GM23338 (cell line): ENCODE data around the gene MYO1C. TPM values are rescaled to one million over a fixed set of nuclear protein-coding genes. Genes with fewer than 3 reads are reported as not detected.
"Not testable (repeated sequence)": the region's sequence is repeated elsewhere in the genome, so short reads cannot be mapped to it uniquely, and the experiment has no call there.

ENCODE experiments used
- ATAC-seq: fragments of 200-7000 bp; cut with Tn5 transposase; 3 replicates; pipeline ENCODE4 v1.9.1; 2020
- DNase-seq: peaks from one replicate; pipeline ENCODE4 v3.0.0-alpha.2; 2015; ENCODE audit warnings: low spot score
- H2AFZ ChIP-seq: fragments of 200-600 bp; sonication (generic); 2 replicates; pipeline ENCODE4 v1.8.0; 2016; ENCODE audit warnings: antibody characterized with exemption, mild to moderate bottlenecking, moderate library complexity
- H3F3A ChIP-seq: fragments of 200-600 bp; sonication (generic); replicated peaks from 2 replicates; pipeline ENCODE4 v1.8.0; 2017; ENCODE audit warnings: antibody characterized with exemption, mixed run types, low read depth
- H3K27ac ChIP-seq: fragments of 200-600 bp; sonication (generic); 2 replicates; pipeline ENCODE4 v1.6.1; 2016; ENCODE audit warnings: low read depth
- H3K27me3 ChIP-seq: fragments of 200-600 bp; sonication (generic); 2 replicates; pipeline ENCODE4 v1.8.0; 2016; ENCODE audit warnings: mild to moderate bottlenecking, mixed run types, moderate library complexity; ENCODE audit not compliant: insufficient read depth
- H3K36me3 ChIP-seq: fragments of 200-600 bp; sonication (generic); 2 replicates; pipeline ENCODE4 v1.8.0; 2016; ENCODE audit warnings: mild to moderate bottlenecking; ENCODE audit not compliant: insufficient read depth
- H3K4me1 ChIP-seq: fragments of 200-600 bp; sonication (generic); 2 replicates; pipeline ENCODE4 v1.8.0; 2016; ENCODE audit warnings: mild to moderate bottlenecking, moderate library complexity; ENCODE audit not compliant: insufficient read depth
- H3K4me2 ChIP-seq: fragments of 200-600 bp; sonication (generic); 2 replicates; pipeline ENCODE4 v1.7.1; 2017; ENCODE audit warnings: mixed run types
- H3K4me3 ChIP-seq: fragments of 200-600 bp; sonication (generic); 2 replicates; pipeline ENCODE4 v1.6.1; 2016; ENCODE audit warnings: mixed run types
- H3K79me2 ChIP-seq: fragments of 200-600 bp; sonication (generic); replicated peaks from 2 replicates; pipeline ENCODE4 v1.8.0; 2017; ENCODE audit warnings: mild to moderate bottlenecking; ENCODE audit not compliant: insufficient read depth
- H3K9me2 ChIP-seq: fragments of 200-600 bp; sonication (generic); 2 replicates; pipeline ENCODE4 v1.8.0; 2017; ENCODE audit not compliant: insufficient read depth
- H4K20me1 ChIP-seq: fragments of 200-600 bp; sonication (generic); replicated peaks from 2 replicates; pipeline ENCODE4 v1.8.0; 2017; ENCODE audit warnings: mild to moderate bottlenecking; ENCODE audit not compliant: insufficient read depth
- H3K27ac Mint-ChIP-seq: 2 replicates; pipeline ENCODE4 v1.8.0; 2020; ENCODE audit warnings: inconsistent platforms, mild to moderate bottlenecking, moderate library complexity, mixed read lengths
- H3K27me3 Mint-ChIP-seq: 3 replicates; pipeline ENCODE4 v1.8.0; 2022; ENCODE audit warnings: low read depth, mild to moderate bottlenecking, moderate library complexity, mixed read lengths, inconsistent platforms; ENCODE audit not compliant: insufficient read depth, poor library complexity
- H3K36me3 Mint-ChIP-seq: 3 replicates; pipeline ENCODE4 v1.8.0; 2021; ENCODE audit warnings: low read depth, mild to moderate bottlenecking, inconsistent platforms, moderate library complexity, mixed read lengths
- H3K4me1 Mint-ChIP-seq: 3 replicates; pipeline ENCODE4 v1.8.0; 2020; ENCODE audit warnings: mild to moderate bottlenecking, inconsistent platforms, mixed read lengths
- H3K4me3 Mint-ChIP-seq: 3 replicates; pipeline ENCODE4 v1.8.0; 2021; ENCODE audit warnings: moderate library complexity, mild to moderate bottlenecking, inconsistent platforms, mixed read lengths
- H3K9me3 Mint-ChIP-seq: 3 replicates; pipeline ENCODE4 v1.8.0; 2020; ENCODE audit warnings: moderate library complexity, mild to moderate bottlenecking, inconsistent platforms, mixed read lengths
- CTCF ChIP-seq, 2 experiments: fragments of 200-600 bp in 1 of 2; sonication (generic) in 1 of 2; conservative IDR thresholded peaks; 2 replicates each; pipeline versions ENCODE4 v1.5.1 to v1.6.1; 2016 to 2017; ENCODE audit warnings: antibody characterized with exemption in 2 of 2, low read depth in 2 of 2, mild to moderate bottlenecking in 2 of 2, moderate library complexity in 1 of 2
- ETS1 ChIP-seq: IDR thresholded peaks from 2 replicates; pipeline ENCODE4 v1.6.1; 2016; ENCODE audit warnings: antibody characterized with exemption
- EZH2 ChIP-seq: fragments of 200-600 bp; sonication (generic); IDR thresholded peaks from one replicate; pipeline ENCODE4 v1.8.0; 2017; ENCODE audit warnings: antibody characterized with exemption, mild to moderate bottlenecking, low read depth; ENCODE audit not compliant: unreplicated experiment
- EZH2phosphoT487 ChIP-seq: fragments of 200-600 bp; sonication (generic); IDR thresholded peaks from one replicate; pipeline ENCODE4 v1.8.1; 2018; ENCODE audit warnings: antibody characterized with exemption; ENCODE audit not compliant: unreplicated experiment
- JUNB ChIP-seq: IDR thresholded peaks from one replicate; pipeline ENCODE4 v1.6.1; 2016; ENCODE audit warnings: antibody characterized with exemption; ENCODE audit not compliant: unreplicated experiment
- ZNF114 ChIP-seq: fragments of 250-450 bp; sonication (Bioruptor Pico); IDR thresholded peaks from 2 replicates; pipeline ENCODE4 v1.5.0; 2020; ENCODE audit warnings: mild to moderate bottlenecking, moderate library complexity
- ZNF331 ChIP-seq: fragments of 250-450 bp; sonication (Bioruptor Pico); IDR thresholded peaks from 2 replicates; pipeline ENCODE4 v1.5.0; 2020; ENCODE audit warnings: low read depth, mild to moderate bottlenecking, moderate library complexity
- ZNF462 ChIP-seq: fragments of 250-450 bp; sonication (Bioruptor Pico); IDR thresholded peaks from 2 replicates; pipeline ENCODE4 v1.5.0; 2020; ENCODE audit warnings: mild to moderate bottlenecking, moderate library complexity
- polyA plus RNA-seq: library from polyadenylated mRNA; unstranded; fragments of >200 nt; fragmentation: Nextera tagmentation; extraction: Ambion mirVana; gene quantifications from 2 replicates; pipeline ENCODE4 v1.2.1, GENCODE V29; 2016
- total RNA-seq: library from RNA; depleted of rRNA; stranded (reverse); fragments of >200 nt; shearing (Covaris generic); gene quantifications from 2 replicates; pipeline ENCODE4 v1.2.3, GENCODE V29; 2014

MYO1C gene
- total and polyA plus RNA-seq, 2 experiments from 2014 or later: 13.9 to 35.2 TPM

GRCh38 chr17:1508709-1509108 is 16.2 kb upstream of the MYO1C start:
- not testable (repeated sequence) for H3K36me3 ChIP-seq, H3K4me1 Mint-ChIP-seq, H3K9me3 Mint-ChIP-seq, H3K27ac ChIP-seq, H3K27ac Mint-ChIP-seq, DNase-seq, H3F3A ChIP-seq, ATAC-seq, H3K27me3 Mint-ChIP-seq, H2AFZ ChIP-seq, H3K79me2 ChIP-seq, H3K36me3 Mint-ChIP-seq, H3K27me3 ChIP-seq, H3K4me3 Mint-ChIP-seq, H3K4me2 ChIP-seq, H3K4me1 ChIP-seq, H4K20me1 ChIP-seq, H3K4me3 ChIP-seq, H3K9me2 ChIP-seq

- no peaks in the 10 kb centered on the region; the same call in 2 of the 3 replicates for H3K36me3 Mint-ChIP-seq
- no peak for TF ChIP-seq ZNF331 (CRISPR knock-in tag)
- TF ChIP-seq ETS1: no peak
- no peak for TF ChIP-seq EZH2phosphoT487
- no peak for TF ChIP-seq ZNF114 (CRISPR knock-in tag)
- no peak for TF ChIP-seq EZH2
- no peak for TF ChIP-seq CTCF (conservative IDR thresholded peaks at IDR 0.05; ENCODE audit: low read depth in 2 of 2)
- TF ChIP-seq JUNB: no peak
- Histone ChIP-seq H3K79me2 (no peaks in the 10 kb centered on the region), H3F3A (no peaks in the 10 kb centered on the region), H3K27ac (no peak overlapping the region), H3K36me3 (no peaks in the 10 kb centered on the region), H3K4me1 (no peaks in the 10 kb centered on the region), H3K27me3 (no peaks in the 10 kb centered on the region), H3K4me3 (no peak overlapping the region), H3K4me2 (no peak overlapping the region), H3K9me2 (no peaks in the 10 kb centered on the region), H2AFZ (no peak overlapping the region), H4K20me1 (no peaks in the 10 kb centered on the region)
- H3K9me3 Mint-ChIP-seq: no peaks in the 10 kb centered on the region
- 0 out of 3 replicates have a peak, but pooled peaks cover 2% of the 10 kb centered on the region for H3K4me1 Mint-ChIP-seq
- ATAC-seq: no peak
- no peak for DNase-seq
- no peak overlapping the region for H3K27ac Mint-ChIP-seq
- peaks cover 3% of the 10 kb centered on the region for H3K27me3 Mint-ChIP-seq
- H3K4me3 Mint-ChIP-seq: no peak overlapping the region
These were observed 14.3 kb upstream of the MYO1C start for GRCh38 chr17:1506649-1507267.

GRCh38 chr17:1505586-1505985 is 13.1 kb upstream of the MYO1C start:
- Mint-ChIP-seq H3K27me3 (peaks cover 3% of the 10 kb centered on the region), H3K36me3 (no peaks in the 10 kb centered on the region; the same call in 2 of the 3 replicates), H3K27ac (no peak overlapping the region), H3K4me1 (0 out of 3 replicates have a peak, but pooled peaks cover 2% of the 10 kb centered on the region), H3K9me3 (no peaks in the 10 kb centered on the region), H3K4me3 (no peak overlapping the region)
- no peak overlapping the region for H3K27ac ChIP-seq
- H3K9me2 ChIP-seq: no peaks in the 10 kb centered on the region
- no peak overlapping the region for H3K4me2 ChIP-seq
- H3K36me3 ChIP-seq: no peaks in the 10 kb centered on the region
- no peaks in the 10 kb centered on the region for H3K79me2 ChIP-seq
- no peaks in the 10 kb centered on the region for H3F3A ChIP-seq
- no peaks in the 10 kb centered on the region for H3K27me3 ChIP-seq
- DNase-seq (no peak), ATAC-seq (no peak)
- H2AFZ ChIP-seq: no peak overlapping the region
- H3K4me1 ChIP-seq: no peaks in the 10 kb centered on the region
- H3K4me3 ChIP-seq: no peak overlapping the region
- no peaks in the 10 kb centered on the region for H4K20me1 ChIP-seq
- no peak for TF ChIP-seq ZNF462 (CRISPR knock-in tag)
